Hematopoietic multipotent progenitor cell treated with erythropoietin and hydrocortisone succinate and interleukin-3 and kit ligand, for 8 days (in vitro differentiated cells): ENCODE results near the gene DIP2C.
"Not testable (repeated sequence)": the region's sequence is repeated elsewhere in the genome, so short reads cannot be mapped to it uniquely, and the experiment has no call there.

Experiments used
- DNase-seq: peaks from one replicate; pipeline ENCODE4 v3.0.0-alpha.2; 2015

Gene DIP2C

GRCh38 chr10:654647-654996 is 34.8 kb downstream of the DIP2C start:
- DNase-seq: no peak

DNA sequence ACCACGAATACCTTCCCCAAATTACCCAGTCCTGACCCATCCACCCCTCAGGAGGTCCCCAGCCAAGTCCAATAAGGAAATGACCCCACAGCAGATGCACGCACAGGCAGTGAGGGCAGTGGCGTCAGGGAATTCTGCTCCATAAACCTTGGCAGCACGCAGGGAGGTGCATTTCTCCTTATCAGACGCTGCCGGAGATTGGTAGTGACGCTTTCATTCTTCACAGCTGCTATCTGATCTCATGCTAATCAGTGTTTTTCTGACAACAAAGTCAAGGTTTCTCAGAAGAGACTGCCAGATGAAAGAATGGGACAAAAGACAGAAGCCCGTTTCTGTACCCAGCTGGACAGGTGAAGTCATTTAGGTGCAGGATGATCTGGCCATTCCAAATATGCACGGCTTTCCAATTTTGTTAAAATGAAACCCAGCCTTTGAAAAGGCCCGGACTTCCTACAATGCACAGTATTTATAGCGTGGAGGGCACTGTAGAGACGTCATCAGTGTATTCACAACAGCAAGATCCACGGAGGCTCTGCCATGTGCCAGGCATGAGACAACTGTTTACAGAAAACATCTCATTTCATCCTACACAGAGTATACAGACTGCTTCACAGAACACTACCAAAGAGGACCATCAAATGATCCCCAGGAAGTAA is 35.3 kb downstream of the DIP2C start:
- DNase-seq: no peak

DNA sequence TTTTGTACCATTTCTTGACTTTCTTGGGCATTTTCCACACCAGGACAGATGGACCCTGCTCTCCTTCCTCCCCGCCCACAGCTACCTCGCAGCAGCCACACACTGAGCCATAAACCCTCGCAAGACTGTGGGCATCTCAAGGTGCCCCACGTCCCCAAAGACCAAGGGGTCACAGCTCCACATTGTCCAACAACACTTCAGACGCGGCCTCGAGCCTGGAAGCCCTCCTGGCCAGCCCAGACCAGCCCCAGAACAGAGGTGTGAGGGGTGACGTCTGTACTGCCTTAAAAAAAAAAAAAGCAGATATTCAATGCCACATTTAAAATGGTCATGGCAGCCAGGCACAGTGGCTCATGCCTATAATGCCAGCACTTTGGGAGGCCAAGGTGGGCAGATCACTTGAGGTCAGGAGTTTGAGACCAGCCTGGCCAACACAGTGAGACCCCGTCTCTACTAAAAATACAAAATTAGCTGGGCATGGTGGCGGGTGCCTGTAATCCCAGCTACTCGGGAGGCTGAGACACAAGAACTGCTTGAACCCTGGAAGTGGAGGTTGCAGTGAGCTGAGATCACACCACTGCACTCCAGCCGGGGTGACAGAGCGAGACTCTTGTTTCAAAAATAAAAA is 36.5 kb downstream of the DIP2C start:
- not testable (repeated sequence) for DNase-seq

DNA sequence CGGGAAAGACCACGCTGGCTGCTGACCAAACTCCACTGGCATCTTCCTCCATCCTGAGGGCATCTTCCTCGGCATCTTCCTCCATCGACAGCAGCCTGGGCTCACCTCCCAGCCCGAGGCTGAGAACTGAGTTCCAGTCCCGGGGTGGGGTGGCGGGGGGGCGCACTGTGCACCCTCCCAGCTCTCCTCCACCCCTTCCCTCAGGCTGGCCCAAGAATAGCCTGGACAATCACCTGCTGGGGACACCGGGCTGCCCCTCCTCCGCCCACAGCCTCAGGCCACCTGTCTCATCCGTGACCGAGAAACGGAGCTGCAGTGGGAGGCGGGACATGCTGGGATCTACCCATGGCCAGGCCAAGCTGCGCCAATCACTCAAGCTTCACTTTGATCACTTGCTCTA is 37.2 kb downstream of the DIP2C start:
- no peak for DNase-seq

- no peak for DNase-seq
These were observed 37.8 kb downstream of the DIP2C start for GRCh38 chr10:651692-652091.

- no peak for DNase-seq
These were observed 38.4 kb downstream of the DIP2C start for GRCh38 chr10:650886-651615.

- DNase-seq: no peak
These were observed 39.0 kb downstream of the DIP2C start for GRCh38 chr10:650441-650851.

- DNase-seq: no peak
These were observed 39.5 kb downstream of the DIP2C start for GRCh38 chr10:649798-650440.

DNA sequence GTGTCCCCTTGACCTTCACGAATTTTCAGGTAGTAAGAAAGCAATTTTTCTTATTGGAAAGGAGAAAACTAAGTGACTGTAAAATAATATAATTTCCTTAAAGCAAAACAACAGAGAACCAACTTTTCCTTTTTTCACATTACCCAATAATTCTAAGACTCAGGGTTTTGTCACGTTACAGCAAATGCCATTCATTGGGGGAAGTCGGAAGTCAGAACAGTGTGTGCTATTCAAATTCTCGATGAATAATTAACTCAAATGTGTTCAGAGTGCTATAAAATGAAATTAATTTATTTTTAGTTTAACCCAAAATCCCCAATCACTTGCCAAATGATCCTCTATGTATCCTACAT is 40.0 kb downstream of the DIP2C start:
- DNase-seq: no peak

DNA sequence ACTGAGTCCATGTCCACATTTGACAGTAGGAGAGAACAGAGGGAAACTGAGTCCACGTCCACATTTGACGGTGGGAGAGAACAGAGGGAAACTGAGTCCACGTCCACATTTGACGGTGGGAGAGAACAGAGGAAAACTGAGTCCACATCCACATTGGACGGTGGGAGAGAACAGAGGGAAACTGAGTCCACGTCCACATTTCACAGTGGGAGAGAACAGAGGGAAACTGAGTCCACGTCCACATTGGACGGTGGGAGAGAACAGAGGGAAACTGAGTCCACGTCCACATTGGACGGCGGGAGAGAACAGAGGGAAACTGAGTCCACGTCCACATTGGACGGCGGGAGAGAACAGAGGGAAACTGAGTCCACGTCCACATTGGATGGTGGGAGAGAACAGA is 42.4 kb downstream of the DIP2C start:
- not testable (repeated sequence) for DNase-seq

DNA sequence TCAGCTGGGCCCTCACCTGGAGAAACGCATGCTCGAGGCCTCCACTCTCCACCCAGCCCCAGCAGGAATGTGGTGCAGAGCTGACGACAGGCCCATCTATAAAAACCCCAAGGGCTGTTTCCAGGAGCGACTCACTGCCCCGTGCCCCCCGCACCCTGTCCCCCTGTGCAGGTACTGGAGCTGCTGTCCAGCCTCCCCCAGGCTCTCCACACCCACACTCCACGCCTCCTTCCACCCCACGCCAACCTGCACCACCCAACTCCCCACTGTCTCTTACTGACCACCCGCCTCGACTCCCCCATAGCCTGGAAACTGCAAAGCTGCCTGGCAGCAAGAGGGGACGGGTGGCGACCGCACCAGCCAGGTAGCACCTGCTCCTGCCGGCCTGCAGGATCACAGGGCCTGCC is 43.3 kb downstream of the DIP2C start:
- DNase-seq: no peak

- no peak for DNase-seq
These were observed 44.5 kb downstream of the DIP2C start for GRCh38 chr10:644943-645334.

DNA sequence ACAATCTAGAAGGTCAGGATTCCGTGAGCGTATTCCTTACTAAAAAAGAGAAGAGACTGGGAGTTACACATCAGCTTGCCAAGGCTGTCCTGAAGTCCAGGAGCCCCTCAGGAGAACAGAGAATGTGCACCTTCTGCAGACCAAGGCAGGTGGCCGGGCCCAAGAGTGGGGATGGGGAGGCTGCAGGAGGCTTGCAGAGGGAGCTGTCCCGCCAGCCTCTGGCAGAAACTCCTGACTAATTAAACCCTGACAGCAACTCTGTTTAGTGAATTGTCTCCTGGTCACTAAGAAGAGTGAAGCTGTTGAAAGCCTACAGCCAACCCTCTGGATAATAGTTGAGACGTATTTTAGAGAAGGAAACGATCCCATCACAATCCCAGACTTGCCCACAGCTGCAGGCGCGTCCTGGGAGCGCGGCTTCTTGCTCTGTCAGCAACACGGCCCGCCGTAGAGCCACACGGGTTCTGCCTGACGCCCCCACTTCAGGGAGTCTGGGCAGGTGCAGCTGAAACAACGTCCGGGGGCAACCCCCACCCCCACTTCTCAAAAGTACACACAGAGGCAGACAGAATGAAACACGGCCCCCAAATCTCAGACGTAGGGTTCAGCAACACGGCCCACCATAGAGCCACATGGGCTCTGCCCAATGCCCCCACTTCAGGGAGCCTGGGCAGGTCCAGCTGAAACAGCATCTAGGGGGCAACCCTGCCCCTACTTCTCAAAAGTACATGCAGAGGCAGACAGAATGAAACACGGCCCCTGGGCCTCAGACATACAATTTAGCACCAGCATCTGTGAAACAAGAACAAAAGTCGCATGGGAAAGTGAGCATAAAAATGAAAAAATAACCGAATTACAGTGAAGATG is 45.2 kb downstream of the DIP2C start:
- DNase-seq: no peak

GRCh38 chr10:642186-642890 is 47.1 kb downstream of the DIP2C start:
- DNase-seq: no peak

DNA sequence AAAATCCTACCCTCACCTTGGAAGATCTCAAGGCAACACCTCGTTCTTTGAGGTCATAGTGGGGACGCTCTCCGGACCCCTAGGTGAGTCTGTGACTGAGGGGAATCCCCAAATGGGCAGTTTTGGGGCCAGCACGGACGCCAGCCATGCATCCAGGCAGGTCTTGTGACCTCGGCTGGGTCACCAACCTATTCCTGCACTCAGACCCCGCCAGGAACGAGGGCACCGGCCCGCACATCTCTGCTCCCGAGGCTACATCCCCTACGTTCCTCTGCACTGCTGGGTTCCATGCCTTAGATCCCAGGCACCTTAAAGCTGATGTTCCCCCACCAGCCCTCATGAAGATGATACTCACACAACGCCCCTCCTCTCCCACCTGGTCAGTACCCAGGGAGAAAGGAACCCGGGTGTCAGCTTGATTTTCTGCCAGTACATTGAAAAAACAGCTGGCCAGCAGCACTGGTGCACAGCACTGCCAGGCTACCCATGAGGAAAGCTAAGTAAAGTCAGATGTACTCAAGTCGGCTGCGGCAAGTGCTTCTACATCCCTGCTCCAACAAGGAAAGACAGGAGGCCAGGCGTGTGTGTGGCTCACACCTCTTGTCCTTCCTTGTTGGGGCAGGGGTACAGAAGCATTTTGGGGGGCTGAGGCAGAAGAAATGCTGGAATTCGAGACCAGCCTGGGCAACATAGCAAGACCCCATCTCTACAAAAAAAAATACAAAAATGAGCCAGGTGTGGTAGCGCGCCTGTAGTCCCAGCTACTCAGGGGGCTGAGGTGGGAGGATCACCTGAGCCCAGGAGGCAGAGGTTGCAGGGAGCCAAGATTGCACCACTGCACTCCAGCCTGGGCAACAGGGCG is 48.1 kb downstream of the DIP2C start:
- no peak for DNase-seq

GRCh38 chr10:640673-641045 is 48.8 kb downstream of the DIP2C start:
- no peak for DNase-seq

DNA sequence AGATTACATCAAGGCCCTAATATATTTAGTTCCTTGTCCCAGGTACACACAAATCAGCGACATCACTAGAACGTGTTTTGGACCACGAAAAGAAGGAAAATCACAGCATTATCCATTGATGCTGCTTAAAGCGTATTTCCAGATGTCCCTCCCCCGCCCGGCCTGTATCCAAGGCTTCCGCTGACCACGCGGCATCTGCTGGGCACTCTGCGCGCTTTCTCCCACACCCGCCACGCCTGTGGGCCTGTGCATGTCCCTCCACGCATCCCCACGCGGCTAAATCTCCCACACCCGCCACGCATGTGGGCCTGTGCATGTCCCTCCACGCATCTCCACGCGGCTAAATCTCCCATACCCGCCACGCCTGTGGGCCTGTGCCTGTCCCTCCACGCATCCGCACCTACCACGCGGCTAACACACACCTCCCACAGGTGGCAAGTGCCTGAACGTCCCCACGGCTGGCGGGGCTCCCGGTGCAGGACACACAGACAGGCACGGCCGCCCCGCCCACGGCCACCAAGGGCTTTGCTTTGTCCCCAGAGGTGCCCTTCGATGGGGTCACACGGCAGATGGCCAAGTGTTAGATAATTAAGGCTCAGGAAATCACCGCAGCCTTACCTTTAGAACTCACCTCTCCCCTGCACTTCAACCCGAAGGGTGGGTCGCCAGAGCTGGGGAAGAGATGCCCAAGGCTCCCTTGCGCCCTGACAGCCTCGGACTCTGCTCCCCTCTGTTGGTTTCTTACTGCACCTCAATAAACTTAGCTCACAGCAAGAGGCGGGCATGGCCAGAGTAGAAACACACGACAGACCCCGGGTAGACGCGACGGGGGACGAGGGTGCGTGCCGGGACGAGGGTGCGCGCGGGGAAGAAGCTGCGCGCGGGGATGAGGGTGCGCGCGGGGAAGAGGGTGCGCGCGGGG is 49.5 kb downstream of the DIP2C start:
- DNase-seq: no peak

DNA sequence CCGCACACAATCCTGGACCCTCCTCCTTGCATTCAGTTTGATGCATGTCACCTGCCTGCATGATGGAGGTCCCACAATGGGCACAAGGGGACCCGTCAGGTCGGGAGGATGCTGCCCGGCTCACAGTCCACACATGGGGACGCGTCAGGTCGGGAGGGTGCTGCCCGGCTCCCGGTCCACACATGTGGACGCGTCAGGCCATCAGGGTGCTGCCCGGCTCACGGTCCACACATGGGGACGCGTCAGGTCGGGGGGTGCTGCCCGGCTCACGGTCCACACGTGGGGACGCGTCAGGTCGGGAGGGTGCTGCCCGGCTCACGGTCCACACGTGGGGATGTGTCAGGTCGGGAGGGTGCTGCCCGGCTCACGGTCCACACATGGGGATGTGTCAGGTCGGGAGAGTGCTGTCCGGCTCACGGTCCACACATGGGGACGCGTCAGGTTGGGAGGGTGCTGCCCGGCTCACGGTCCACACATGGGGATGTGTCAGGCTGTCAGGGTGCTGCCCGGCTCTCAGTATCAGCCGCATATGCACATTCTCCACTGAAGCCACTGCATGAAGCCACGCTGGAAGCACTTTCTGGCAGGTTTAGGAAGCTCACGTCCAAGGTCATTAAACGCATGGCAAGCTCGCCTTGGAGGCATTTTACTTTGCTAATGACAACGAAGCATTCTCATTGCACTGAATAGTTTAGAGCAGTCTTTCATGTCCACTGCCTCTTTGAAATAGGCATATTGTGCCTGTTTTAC is 50.3 kb downstream of the DIP2C start:
- DNase-seq: no peak

DNA sequence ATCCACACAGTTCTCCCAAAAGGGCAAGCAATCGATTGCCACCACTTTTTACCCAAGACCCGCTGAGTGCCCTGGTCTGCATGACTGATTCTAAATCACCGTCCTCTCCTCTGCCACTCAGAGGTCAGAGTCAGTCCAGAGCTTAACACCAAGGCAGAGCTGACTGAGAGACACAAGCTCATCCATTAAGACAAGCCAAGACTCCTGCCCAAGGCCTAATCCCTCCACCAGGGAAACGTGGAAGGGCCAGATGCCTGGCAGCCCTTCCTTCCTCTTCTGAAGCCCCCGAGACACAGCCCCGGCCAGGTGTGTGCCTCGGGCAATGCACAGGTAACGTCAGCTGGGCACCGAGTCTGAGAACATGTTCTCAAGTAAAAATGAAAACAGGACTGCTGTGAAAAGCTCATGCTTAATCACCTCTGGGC is 51.7 kb downstream of the DIP2C start:
- DNase-seq: no peak
